Fibroblast of pulmonary artery (primary cell): Measurements from ENCODE around the gene TOX3.

Experiments
- DNase-seq: peaks from one replicate; pipeline ENCODE4 v3.0.0-alpha.2; 2010; ENCODE audit warnings: low read depth
- H3K4me3 ChIP-seq: replicated peaks from 2 replicates; pipeline ENCODE4 v1.5.1; 2011; ENCODE audit warnings: low read depth, mild to moderate bottlenecking, control low read depth, low read length, moderate library complexity
- TF ChIP-seq, protein P1 (sequence below): IDR thresholded peaks from 2 replicates; pipeline ENCODE4 v1.5.1; 2011; ENCODE audit warnings: mild to moderate bottlenecking, control low read depth, low read length, inconsistent platforms; ENCODE audit errors: missing control alignments

Gene TOX3

DNA sequence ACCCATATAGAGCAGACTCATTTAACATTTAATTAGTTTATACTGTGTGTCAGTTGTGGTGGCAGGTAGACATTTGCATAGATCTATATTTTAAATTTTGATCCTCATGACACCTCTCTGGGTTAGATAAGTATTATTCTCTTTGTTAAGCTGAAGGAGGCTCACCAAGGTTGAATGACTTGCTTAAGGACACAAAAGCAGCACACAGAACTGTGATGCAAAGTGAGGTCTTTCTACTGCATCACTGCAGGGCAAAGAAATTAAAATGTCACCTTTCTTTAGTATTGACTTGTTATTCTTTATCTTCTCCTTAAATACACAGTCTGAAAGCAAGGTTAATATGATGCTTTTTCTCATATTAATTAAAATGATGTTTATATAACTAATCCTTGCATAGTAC is 8.6 kb upstream of the TOX3 start:
- H3K4me3 ChIP-seq, result no peak overlapping the region
- TF ChIP-seq, protein P1, sequence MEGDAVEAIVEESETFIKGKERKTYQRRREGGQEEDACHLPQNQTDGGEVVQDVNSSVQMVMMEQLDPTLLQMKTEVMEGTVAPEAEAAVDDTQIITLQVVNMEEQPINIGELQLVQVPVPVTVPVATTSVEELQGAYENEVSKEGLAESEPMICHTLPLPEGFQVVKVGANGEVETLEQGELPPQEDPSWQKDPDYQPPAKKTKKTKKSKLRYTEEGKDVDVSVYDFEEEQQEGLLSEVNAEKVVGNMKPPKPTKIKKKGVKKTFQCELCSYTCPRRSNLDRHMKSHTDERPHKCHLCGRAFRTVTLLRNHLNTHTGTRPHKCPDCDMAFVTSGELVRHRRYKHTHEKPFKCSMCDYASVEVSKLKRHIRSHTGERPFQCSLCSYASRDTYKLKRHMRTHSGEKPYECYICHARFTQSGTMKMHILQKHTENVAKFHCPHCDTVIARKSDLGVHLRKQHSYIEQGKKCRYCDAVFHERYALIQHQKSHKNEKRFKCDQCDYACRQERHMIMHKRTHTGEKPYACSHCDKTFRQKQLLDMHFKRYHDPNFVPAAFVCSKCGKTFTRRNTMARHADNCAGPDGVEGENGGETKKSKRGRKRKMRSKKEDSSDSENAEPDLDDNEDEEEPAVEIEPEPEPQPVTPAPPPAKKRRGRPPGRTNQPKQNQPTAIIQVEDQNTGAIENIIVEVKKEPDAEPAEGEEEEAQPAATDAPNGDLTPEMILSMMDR, result no peak
- DNase-seq, result no peak

DNA sequence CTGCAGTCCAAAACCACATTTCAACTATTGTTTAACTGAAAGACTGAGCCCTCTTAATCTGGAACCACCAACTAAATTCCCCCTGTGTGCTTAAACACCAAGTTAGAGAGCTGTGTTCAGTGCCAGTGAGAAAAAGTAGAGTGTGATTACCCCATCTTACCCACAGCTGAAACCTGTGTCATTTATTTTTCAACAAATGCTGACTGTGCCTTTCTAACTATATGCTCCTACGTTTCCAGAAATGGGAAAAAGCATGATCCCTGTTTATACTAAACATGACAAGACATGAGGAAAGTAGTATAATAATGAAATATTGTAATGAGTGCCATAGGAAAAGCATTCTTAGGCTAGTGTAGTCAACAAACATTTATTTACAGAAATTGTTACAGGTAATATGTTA is 7.4 kb upstream of the TOX3 start:
- no peak overlapping the region for H3K4me3 ChIP-seq
- TF ChIP-seq, protein P1, result no peak
- no peak for DNase-seq

DNA sequence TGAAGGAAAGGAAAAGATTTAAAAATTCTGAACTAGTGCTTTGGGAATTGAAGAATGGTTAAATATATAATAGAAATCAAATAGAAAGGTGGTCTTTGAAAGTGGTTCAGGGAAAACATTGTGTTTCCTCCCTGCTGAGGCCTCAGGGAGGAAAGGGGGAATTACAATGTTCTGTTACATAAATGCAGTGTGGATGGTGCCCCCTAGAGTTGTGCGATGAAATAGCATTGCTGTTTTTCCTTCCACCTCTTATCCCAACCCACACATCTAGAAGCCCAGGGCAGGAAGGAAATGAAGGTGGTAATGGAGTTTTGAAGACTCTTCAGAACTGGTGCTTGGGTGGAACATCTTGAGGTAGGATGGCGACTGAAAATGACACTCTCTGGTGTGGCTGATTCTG is 6.4 kb upstream of the TOX3 start:
- TF ChIP-seq, protein P1, result no peak
- no peak for DNase-seq

DNA sequence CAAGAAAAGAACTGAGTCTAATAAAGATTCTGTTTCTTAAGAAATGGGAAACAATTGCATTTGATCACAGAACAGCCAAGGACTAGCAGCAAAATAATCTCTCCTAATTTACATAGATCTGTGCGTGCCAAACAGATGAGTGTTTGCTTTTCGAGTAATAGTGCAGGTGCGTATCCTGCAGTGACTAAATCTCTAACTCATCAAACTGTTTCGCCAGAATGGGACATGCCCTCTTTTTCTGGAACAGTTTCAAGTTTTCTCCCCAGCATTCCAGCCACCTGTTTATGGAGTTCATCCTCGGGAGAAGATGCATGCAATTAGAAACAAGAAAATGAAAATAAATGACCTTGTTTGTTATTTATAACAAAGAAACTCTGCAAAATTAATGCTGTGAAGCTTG is 5.7 kb upstream of the TOX3 start:
- H3K4me3 ChIP-seq, result no peak overlapping the region
- TF ChIP-seq, protein P1, result no peak
- no peak for DNase-seq

More for the DNA sequence above, 6.4 kb upstream of the TOX3 start:
- H3K4me3 ChIP-seq, result no peak overlapping the region

DNA sequence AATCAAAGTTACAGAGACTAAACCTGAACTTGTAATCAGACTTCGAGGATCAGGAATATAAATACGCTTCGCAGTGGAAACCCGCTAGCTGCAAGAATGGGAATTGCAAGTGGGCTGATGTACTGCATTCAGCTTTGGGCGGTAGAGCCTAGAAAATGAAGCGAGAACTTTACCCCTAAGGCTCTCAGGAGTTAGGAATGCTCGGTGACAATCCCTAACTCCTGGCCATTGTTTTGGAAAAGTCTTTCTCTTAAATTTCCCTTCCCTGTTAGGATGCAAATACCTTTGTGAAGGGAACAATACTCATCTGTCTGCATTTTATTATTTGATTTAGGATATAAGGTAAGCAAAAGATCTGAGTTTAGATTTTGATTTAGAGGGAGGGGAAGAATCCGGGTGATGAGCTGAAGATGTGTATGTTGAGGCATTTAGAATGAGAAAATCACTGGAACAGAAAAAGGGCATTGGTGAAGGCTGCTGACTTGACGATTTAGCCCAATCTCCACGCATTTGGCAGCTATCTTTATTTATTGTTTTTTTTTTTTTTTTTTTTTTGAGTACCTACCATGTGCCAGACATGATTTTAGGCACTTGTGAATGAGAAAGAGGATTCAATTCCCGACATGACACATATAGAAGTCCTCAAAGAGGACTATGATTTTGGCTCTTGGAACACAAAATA is 2.2 kb upstream of the TOX3 start:
- TF ChIP-seq, protein P1, result peak; percentile 31
- no peak overlapping the region for H3K4me3 ChIP-seq
- peak; percentile 3 for DNase-seq

DNA sequence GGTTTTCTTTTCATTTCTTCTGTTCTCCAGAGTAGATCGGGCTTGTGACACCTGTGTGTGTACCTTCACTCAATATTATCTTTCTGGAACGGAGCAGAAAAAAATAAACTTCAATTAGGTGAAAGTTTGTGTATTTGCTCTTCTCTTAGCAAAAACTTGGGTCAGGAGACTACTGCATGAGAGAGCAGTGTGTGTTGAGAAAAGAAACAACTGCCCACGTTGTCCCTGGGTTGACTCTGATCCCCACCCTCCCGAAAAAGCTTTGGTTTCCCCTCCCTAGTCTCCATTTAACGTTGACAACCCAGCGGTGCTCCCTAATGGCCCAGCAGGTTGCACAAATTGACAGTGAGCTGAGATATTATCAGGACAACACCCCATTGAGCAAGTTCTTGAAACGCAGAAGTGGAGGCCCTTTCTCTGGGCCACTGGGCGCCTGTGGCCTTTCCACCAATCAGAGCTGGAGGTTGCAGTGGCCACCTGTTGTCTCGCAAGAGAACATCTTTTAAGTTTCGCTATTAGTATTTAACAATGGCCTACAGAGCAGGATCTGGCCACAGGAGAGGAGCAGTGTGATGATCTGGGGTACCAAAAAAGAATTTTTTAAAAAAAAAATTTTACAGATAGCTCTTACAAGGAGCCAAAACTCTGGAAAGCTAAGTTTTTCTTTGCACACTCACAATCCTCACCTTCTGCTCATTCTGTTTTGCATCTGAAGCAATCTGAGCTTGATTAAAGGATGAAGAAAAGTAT is 1.5 kb upstream of the TOX3 start:
- no peak overlapping the region for H3K4me3 ChIP-seq
- DNase-seq, result no peak
- TF ChIP-seq, protein P1, result no peak

DNA sequence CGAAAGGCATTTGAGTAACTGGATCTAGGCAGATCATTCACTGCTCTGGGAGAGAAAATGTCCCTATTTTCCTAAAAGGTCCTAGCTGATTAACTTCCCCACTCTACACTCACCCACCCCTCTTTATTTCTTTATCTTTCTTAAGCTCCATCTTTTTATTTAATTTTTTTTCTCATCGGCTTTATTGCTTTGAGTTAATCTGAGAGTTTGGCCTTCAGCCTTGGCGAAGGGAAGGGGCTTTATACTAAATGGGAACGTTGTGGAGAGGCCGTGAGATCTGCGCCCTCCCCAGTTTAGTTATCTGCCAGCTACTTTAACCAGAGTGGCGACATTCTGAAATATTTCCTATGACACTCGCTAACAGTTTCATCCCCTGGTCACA is 882 bp upstream of the TOX3 start:
- TF ChIP-seq, protein P1, result no peak
- H3K4me3 ChIP-seq, result no peak overlapping the region
- DNase-seq, result no peak
